Esophagus mucosa (tissue), 1 donor: ENCODE data around the gene SIK3. TPM values are rescaled to one million over a fixed set of nuclear protein-coding genes. Genes with fewer than 3 reads are reported as not detected.

Experiments used
- ATAC-seq: fragments of 200-7000 bp; cut with Tn5 transposase; one replicate; pipeline ENCODE4 v1.9.1; 2020
- total RNA-seq: library from RNA; stranded (reverse); gene quantifications from one replicate; pipeline ENCODE4 v1.2.4, GENCODE V29; 2023
- donor health status: DM: yes; HTN: yes; CAD: no.

The SIK3 gene
- total RNA-seq, 1 donor from 2014 or later, result 25.2 TPM

DNA sequence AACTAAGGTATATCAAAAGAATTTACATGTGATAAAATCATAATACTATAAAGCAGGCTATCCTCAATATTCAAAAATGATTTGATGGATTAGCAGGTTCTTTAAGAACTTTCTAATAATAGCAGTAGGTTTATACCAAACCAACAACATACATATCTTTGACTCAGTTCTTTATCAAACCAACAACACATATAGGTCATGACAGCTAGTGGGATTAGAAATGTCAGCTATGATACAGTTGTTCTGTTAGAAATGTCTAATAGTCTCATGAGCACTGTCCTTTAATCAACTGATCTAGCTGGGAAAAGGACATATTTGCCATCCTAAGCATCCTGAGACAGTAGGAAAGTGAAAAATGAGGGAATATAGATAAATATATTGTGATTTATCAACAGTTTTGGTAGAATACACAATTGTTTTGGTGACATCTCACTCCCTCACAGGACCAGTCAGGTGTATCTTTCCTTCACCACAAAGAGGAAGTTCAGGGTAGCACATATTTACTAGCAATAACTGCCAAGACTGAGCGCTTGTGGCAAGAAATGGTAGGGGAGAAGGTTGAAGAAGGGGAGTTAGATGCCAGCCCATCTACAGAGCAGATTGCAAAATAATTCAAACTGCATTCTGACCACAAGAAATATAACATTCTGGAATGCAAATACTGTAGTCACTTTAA, 170.0 kb downstream of the SIK3 start:
- ATAC-seq, result peak; percentile 38

DNA sequence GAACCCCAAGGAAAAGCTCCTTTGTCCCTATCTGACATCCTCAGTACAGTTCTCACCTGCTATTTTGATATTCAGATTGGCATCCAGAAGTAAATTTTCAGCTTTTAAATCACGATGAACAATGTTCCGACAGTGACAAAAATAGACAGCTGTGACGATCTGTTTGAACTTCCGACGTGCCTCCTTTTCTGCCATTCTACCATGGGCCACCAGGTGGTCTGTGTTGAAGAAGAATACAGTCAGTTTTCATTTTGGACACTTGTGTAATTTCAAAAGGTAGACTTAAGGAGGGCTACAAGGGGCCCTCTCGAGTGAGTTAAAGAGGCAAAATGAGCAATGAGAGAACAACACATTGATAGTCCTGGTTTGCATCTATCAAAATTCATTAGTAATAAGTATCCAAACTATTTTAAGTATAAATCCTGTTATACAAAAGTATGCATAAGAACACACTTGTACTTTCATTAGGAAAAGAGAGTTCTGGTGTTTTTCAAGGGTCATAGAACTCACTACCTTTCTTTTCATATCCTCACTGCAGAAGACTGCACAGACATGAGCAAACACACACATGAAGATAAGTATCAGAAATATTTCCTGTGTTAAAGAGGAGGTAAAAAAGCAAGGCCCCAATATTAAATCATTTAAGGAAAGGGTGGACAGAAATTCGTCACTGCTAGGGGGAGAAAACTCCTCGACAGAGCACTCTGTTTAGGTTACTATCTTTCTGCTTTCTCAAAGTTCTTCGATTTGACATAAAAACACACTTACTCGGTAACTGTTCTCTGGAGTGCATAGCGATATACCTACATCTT, 170.9 kb downstream of the SIK3 start:
- no peak for ATAC-seq

DNA sequence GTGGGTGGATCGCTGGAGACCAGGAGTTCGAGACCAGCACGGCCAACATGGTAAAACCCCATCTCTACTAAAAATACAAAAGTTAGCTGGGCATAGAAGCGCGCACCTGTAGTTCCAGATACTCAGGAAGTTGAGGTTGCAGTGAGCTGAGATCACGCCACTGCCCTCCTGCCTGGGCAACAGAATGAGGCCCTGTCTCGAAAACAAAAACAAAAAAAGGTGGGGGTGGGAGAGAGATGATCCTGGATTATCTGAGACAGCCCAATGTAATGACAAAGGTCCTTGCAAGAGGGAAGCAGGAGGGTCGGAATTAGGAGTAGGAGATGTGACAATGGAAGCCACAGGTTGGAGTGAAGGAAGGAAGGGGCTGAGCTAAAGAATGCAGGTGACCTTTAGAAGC, 173.2 kb downstream of the SIK3 start:
- ATAC-seq, result no peak

DNA sequence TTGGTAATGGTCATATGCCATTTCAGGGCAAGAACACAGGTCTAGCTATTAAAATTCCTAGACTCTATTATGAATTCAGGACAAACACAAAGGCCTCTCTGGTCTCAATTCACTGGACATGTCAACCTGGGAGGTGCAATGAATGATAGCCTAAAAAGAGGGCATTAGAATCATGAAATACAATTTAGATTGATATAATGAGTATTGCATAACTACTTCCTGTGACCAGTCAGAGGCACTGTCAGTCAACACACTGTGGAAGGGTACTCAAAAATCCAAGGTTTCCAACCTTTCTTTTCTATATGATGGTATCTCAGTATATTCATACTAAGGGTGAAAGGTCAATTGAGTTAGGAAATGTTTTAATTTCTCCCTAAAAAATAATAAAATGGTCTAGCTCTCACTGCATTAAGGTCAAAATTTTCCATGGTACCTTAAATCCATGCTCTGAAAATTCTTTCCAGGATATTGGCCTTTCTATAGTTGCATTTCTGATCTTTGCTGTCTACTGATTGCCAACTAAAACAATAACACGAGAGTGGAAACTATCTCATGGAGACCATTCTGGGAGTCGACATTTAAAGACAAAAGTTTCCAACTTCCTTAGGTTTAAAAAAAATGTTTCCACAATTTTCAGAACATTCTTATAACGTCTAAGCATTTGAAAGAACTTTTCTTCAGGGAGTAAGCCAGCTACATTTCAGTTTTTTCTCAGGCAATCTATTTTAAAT, 179.1 kb downstream of the SIK3 start:
- ATAC-seq, result no peak

DNA sequence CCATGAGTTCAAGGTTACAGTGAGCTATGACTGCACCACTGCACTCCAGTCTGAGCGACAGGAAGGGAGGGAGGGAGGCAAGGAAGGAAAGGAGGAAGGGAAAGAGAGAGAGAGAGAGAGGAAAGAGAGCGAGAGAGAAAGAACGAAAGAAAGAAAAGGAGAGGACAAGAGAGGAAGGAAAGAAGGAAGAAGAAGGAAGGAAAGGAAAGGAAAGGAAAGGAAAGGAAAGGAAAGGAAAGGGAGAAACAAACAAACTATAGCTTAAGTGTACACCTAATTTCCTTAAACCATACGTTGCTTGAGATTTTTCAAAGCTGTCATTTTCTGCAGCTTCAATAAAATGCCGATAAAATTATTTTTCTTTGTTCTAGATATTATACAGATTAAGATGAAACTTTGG, 180.6 kb downstream of the SIK3 start:
- ATAC-seq, result no peak

DNA sequence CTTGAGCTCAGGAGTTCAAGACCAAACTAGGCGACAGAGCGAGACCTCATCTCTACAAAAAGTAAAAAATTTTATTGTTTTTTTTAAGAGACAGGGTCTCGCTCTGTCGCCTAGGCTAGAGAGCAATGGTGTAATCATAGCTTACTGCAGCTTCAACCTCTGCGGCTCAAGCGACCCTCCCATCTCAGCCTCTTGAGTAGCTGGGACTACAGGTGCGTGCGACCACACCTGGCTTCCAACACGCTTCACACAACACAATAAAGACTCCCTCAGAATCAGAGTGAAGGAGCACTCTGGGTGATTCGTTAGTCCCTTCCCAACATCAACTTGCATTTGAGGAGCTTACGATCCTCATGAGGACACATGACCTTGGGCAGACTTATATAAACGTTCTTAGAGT, 181.3 kb downstream of the SIK3 start:
- no peak for ATAC-seq

DNA sequence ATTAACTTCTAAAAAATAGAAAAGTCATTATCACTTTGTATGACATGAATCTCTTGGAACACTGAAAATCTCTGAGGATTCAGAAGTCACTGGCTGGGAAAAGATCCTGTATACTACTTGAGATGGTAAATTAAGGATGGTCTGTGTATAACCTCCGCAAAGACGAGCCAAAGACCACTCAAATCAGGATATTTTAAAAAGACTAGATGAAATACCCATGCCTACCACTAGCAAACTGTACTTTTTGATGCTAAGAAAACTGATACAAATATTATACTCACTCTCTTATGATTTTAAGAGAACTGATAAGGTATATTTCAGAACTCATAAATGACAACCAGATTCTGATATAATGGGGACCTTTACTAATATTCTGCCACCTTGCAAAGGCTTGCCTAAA, 182.2 kb downstream of the SIK3 start:
- no peak for ATAC-seq

DNA sequence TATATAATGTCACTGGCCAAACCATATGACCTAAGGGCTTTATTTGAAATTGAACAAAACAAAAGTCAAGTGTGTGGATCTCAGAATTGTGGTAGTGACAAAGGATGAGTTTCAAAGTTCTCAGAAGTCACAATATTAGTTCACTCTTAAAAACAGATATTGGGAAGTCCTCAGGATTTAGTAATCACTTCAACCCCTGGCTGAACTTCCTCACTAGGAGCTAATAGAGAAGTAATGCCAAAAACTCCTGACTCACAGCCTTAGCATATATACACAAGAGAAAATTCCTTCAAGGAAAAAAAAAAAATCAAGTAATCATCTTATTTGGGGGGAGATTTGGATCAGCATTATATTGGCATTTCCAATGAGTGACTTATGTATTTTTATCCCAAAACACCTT, 185.2 kb downstream of the SIK3 start:
- peak; percentile 32 for ATAC-seq

DNA sequence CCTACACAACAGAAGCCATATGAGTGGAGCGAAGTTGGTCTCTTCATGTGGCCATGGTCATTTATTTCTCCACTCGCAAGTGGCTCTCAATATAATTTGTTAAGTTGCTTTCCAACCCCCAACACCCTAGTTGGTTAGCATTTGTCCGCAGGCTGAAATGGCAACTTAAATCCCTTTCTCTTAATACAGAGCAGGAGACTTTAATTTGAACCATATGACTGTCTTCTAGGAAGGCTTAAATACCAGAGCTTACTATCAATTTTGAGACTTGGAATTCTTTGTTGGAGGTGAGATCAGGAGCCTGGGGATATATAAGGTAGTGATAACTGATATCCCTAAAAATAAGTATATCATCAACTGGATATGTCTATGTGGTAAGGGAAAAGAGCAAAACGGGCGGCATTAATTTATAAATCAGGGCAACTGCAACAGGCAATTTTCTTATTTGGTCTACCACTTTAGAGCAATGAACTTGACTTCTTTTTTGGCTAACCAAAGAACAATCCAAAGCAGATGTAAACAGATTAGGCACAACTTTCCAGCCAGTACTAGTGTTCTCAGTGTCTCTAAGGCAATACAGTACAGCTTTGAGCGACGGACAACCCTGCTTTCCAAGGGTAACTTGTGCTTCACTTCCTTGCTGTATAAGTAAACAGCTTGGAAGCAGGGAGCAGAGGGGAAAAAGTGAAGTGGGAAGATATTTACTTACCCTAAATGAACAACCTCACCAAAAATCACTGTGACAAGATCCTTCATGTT, 186.1 kb downstream of the SIK3 start:
- ATAC-seq, result no peak

DNA sequence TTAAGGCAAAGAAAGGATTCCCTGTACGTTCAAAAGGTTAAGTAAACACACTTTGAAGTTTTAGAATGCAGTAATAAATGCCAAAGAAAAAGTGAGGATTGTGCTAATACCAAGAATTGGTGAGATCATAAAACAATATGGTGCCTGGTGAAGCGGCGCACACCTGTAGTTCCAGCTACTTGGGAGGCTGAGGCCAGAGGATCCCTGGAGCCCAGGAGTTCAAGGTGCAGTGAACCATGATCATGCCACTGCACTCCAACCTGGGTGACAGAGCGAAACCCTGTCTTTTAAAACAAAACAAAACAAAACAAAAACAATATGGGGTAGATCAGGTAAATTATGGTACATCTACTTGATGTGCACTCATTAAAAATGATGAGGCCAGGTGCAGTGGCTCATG, 187.4 kb downstream of the SIK3 start:
- no peak for ATAC-seq

DNA sequence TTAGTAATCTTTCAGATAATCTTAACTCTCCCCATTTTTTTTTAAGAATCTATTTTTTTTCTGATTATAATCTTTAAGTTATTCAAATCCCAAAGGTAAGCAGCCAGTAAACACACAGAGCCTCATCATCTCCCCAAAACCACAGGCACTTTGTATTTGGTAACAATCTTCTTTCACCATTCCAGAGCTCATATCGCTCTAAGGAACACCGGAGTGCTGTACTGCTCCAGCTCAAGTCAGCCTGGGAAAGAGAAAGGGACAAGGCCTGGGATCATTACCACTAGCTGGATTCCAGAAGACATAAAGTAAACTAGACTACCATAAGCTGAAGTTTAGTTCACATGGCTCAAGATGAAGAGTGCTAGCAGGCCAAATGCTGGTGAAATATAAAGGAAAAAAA, 187.8 kb downstream of the SIK3 start:
- no peak for ATAC-seq

DNA sequence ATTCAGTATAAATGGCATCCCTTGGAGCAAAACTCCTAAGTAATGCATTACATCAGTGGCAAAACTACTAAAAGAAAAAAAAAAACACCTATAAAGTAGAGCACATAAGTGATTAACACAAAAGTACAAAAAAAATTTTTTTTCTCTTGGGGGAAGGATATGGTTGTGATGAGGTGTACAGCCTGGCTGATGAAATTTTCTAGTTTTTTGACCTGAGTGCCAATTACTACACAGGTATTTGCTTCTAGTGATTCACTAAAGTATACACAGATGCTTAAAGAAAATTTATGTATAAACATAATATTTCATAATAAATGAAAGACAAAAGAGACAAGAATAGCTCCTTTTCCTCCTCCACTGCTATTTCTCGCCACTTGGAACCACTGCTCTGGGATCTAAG, 189.0 kb downstream of the SIK3 start:
- no peak for ATAC-seq

DNA sequence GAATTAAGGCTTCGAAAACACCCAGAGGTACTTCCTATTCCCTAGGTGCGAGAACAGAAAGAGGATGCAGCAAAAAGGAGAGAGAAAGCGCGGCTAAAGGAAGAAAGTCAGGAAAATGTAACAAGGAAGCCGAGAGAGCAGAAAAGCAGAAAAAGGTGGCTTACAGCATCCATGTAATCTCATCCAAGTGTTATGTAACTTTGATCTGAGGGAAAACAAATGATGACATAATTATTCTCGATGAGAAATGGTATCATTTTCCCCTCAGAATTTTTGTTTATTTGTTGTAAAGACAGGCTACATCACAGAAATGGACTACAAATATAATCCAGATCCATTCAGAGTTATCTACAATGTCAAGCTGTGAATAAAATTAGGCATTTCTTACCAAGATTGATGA, 191.7 kb downstream of the SIK3 start:
- ATAC-seq, result no peak

DNA sequence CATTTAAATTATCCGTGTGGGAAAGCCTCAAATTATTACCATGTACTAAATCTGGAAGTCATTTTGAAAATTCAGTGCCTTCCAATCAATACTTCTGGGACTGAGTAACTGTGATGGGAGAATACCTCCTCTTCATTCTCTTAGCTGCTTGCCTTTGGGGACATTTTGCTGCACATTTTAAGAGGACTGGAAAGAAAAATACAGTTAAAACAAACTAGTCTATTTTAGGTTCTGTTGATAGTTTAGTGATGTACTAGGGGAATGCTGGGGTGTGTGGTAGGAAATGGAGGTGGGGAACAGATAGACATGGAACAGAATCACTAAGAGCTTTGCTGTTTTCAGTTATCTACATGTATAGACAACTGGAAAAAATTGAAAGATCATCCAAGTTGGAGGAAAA, 195.1 kb downstream of the SIK3 start:
- ATAC-seq, result no peak

DNA sequence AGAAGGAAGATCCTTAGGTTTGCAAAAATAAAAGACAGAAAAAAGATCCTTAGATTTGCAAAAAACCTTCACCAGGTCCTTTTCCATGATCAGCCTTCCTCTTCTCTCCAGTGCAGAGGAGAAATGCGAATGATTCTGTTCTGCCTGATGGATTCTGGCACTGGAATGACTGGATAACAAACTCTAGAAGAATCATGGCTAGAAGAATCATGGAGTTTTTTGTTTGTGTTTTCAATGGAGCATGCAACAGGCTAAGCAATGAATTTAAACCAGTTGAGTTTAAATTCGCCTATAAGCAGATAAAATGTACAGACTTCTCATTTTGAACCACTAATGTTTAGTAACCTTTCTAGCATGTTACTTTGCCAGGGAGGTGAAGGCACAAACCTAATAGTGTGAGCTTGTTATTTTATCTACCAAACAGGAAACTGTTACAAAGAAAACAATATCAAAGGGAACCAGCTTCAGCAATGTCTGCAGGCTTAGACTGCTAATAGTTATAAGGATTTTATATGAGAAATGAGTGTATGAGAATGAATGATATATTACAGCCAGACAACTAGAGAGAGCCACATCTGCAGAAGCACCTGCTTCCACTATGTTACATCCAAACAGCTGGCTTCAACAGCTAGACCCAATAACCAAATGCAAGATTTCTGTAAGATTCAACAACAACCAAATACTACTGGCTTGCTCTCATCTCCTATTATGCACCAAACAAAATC, 196.1 kb downstream of the SIK3 start:
- ATAC-seq, result no peak

DNA sequence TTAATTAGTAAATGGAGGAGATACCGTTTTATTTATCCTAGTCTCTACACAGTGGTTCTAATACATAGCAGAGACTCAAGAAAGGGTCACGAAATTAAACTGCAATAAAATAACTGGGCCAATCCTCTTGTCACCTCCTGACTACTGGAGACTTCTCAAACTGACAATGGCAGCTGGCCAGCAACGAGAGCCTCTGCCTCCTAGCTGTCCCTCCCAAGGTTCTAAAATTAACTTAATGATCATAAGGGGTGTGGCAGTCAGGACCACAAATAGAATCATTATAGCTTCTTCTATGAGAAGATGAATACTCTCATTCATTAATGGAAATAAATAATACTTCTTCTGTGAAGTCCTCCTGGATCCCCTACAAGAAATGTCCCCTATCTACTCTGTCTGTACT, 197.0 kb downstream of the SIK3 start:
- ATAC-seq, result no peak

DNA sequence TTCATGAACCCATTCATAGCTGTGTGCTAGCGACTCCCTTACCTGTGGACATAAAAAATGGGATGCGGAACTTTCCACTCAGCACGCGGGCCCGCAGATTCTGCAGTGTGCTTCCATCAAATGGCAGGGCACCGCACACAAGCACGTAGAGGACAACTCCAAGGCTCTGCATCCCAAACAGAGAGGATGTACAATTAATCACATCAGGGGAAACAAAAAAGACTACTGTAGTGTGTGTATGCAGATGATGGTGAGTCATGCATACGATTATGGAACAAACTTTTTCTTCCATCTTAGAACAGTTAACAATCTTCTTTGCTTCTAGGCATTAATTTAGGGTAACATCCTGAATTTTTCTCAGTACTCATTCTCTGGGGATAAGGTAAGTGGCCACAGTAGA, 202.0 kb downstream of the SIK3 start:
- ATAC-seq, result no peak

DNA sequence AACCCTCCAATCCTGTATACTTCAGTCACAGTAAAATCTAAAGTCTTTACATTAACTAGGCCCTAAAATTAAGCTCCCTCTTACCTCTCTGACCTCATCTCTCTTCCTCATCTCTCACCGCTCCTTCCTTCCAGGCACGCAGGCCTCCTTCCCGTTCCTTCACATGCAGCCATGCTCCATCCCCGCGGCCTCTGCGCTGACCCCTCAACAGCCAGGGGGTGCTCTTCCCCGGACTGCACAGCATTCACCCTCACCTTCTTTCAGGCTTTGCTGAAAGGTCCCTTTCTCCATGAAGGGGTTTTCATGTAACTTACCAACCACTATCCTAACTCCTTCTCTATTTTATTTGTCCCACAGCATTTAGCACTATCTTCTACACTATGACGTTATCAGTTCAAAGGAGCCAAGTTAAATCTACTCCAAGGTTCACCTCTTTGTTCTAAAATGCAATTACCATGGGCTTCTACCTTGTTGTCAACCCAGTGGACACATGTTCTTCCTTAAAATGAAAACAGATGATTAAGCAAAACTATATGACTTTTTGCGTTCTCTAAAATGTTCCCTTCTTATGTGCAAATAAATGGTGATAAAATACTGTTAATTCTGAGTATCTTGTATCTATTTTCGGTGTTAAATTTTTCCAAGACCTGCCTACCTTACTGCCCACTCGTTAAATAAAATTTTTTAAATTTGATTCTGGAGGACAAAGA, 203.0 kb downstream of the SIK3 start:
- ATAC-seq, result no peak

DNA sequence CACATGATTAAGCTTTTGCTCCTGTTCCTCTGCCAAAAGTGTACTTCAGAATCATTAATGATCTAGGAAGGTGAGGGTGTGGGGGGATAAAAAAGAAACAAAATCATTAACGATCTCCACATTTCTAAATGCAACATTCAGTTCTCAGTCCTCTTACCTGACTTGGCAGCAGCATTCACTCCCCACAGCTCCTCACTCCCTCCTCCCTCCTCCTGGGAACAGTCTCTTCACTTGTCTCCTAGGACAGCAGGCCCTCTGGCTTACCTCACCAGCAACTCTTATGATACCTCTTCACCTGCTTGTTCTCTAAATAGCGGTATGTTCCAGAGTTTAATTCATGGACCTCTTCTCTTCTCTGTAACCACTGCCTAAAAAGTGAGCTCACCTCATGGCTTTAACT, 204.3 kb downstream of the SIK3 start:
- ATAC-seq, result no peak

DNA sequence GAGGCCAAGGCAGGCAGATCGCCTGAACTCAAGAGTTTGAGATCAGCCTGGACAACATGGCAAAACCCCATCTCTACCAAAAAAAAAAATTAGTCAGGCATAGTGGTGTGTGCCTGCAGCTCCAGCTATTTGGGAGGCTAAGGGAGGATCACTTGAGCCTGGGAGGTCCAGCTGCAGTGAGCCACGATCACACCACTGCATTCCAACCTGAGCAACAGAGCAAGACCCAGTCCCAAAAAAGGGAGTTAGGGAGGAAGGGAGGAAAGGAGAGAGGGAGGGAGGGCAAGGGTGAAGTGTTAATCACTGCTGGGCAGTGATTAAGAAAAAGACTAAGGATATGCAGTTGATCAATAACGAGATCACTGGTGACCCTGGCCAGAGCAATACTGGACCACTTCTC, 204.8 kb downstream of the SIK3 start:
- ATAC-seq, result no peak

DNA sequence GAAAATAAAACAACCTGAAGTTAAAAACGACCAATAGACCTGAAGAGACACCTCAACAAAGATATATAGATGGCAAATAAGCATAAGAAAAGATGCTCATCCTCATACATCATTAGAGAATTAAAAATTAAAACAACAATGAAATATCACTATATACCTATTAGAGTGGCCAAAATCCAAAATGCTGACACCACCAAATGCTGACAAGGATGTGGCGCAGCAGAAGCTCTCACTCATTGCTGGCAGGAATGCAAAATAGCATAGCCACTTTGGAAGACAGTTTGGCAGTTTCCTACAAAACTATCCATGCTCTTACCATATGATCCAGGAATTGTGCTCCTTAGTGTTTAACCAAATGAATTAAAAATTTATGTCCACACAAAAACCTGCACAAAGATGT, 205.9 kb downstream of the SIK3 start:
- no peak for ATAC-seq

DNA sequence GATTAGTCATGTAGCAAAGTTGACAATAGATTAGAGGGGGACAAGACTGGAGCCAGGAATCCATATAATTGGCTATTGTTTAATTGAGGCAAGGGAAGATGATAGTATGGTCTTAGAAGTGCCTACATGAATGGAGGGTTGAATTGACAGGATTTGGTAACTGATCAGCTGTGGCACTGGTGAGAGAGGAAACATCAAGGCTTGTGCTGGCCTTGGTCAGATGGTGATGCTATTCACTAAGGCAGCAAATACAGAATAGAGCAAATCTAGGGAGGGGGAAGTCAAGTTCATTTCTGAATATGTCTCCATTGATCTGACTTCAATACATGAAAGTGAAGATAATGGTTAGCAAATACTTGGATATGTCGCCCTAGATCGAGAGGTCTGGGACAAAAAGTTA, 206.5 kb downstream of the SIK3 start:
- no peak for ATAC-seq
